Hypothalamus (tissue), 51 donors: ENCODE results near the gene PRDM15.

Experiments used
- DNase-seq, 51 donors: peaks; one replicate each; lab custom pipeline; 2025; lab: John Stamatoyannopoulos, UW

The PRDM15 gene

GRCh38 chr21:41846033-41846317 is 33.2 kb downstream of the PRDM15 start:
- no peak for DNase-seq

GRCh38 chr21:41845310-41846032 is 33.7 kb downstream of the PRDM15 start:
- no peak for DNase-seq

GRCh38 chr21:41843584-41843983 is 35.6 kb downstream of the PRDM15 start:
- no peak for DNase-seq

- DNase-seq, result no peak
These were observed 38.3 kb downstream of the PRDM15 start for GRCh38 chr21:41840880-41841279.

- DNase-seq, result no peak
These were observed 39.6 kb downstream of the PRDM15 start for GRCh38 chr21:41839387-41840000.

- no peak for DNase-seq
These were observed 41.3 kb downstream of the PRDM15 start for GRCh38 chr21:41837756-41838297.

GRCh38 chr21:41836166-41837015 is 42.8 kb downstream of the PRDM15 start:
- no peak for DNase-seq

- no peak for DNase-seq
These were observed 43.4 kb downstream of the PRDM15 start for GRCh38 chr21:41835711-41836154.

- DNase-seq, result no peak
These were observed 44.0 kb downstream of the PRDM15 start for GRCh38 chr21:41834926-41835663.

- DNase-seq, result no peak
These were observed 44.8 kb downstream of the PRDM15 start for GRCh38 chr21:41834252-41834925.

- DNase-seq, result no peak
These were observed 45.5 kb downstream of the PRDM15 start for GRCh38 chr21:41833497-41834115.

- no peak for DNase-seq
These were observed 46.3 kb downstream of the PRDM15 start for GRCh38 chr21:41832596-41833496.

GRCh38 chr21:41831866-41832595 is 47.1 kb downstream of the PRDM15 start:
- no peak for DNase-seq

GRCh38 chr21:41831453-41831831 is 47.7 kb downstream of the PRDM15 start:
- no peak for DNase-seq

- DNase-seq, result no peak
These were observed 48.2 kb downstream of the PRDM15 start for GRCh38 chr21:41830764-41831452.

- no peak for DNase-seq
These were observed 48.9 kb downstream of the PRDM15 start for GRCh38 chr21:41830145-41830707.

- no peak for DNase-seq
These were observed 50.2 kb downstream of the PRDM15 start for GRCh38 chr21:41828884-41829360.
